GM18907 (cell line): Measurements from ENCODE around the gene POLR3K.
A peak's percentile ranks its signal among the peaks of the same experiment; 100 is the strongest.

Experiments
- ATAC-seq: cut with Tn5 transposase; IDR thresholded peaks from one replicate; pipeline ENCODE4 v1.9.1; 2021; ENCODE audit warnings: mild to moderate bottlenecking, moderate library complexity; ENCODE audit not compliant: unreplicated experiment

Gene POLR3K

DNA sequence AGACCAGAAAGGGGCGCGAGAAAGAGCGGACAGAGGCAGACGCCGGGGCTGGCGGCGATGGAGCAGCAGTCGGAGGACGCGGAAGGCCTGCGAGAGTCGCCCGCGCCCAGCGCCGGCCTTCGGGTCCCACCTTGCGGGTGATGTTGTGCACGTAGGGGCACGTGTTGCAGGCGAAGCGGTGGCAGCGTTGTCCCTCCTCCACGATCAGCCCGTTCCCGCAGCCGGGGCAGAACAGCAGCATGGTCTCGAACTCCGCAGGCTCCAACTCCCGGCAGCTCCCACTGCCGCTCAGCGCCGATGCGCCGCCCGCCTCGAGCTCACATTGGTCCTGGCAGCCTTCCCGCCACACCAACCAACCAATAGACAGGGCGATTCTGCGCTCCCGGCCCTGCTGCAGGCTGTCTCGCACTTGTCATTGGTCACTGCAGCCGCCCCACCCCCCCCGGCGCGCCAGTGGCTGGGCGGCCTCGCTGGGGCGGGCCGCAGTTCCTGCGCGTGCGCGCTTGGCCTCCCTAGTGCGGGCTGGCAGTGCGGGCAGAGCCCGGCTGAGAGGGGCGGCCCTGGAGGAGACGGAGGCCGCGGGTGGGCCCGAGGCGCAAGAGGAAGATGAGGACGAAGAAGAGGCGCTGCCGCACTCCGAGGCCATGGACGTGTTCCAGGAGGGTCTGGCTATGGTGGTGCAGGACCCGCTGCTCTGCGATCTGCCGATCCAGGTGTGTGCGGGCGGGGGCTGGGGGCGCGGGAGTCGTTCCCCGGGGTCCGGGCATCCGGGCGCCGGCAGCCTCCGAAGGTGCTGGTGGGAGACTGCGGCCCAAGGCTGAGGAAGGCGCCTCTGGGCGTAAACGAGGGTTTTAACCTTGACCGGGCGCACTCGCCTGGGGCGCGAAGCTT lies at the start of gene POLR3K, which contains the start of gene SNRNP25:
POLR3K (minus strand) TSS at position 263 of the 891 bp plus-strand sequence; CDS start at position 241, 22 bp downstream.
SNRNP25 (plus strand) TSS at position 483 of the 891 bp plus-strand sequence; CDS start at position 672, 189 bp downstream.
- ATAC-seq = peak; percentile 90

DNA sequence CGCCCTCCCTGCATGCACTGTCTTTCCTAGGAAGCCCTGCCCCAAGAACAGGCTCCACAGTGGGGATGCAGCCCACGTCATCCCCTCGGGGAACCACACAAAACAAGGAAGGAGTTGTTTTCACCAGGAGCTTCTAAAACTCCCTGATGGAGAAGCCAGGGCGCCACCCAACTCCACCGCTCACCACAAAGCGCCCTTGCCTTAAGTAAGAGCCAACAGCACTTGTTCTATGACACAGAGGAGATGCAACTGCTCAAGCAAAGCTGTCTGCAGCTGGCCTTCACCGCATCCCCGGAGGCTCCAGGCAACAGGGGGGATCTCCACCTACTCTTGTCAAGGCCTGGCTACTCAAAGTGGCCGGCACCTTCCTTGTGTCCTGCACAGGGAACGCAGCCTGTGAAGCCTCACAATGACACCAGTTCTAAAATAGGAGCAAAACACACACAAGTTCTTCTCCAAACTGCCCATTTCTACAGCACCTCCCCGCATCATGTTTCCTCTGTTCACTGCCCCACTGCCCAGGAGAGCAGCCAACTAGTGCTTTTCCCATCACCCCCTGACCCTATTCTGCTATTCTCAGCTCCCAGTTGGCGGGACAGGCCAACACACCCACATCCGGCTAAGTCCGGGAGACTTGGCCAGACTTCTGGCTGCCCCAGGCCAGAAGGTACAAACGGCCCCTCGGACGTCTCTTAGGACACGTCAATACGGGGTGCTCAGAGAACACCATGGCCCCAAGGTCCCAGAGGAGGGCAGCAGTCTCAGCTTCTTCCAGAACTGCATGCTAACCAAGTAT lies 48.9 kb upstream of the POLR3K start:
- ATAC-seq = no peak

DNA sequence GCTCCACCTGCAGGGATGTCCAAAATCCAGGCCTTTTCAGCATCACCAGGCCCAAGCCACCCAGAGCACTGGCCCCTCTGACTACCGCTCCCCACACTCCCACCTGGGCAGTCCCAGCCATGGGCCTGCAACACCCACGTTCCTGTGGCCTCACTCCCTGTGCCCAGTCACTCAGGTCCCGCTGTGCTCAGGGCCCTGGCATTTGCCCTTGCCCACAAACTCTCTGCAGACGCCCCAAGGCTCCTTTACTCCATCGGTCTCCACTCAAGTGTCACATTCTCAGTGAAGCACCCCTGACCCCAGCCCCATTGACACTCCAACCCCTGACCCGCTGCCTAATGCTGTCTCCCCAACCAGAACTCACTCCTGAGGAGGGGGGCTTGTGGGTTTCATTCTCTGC lies 48.2 kb upstream of the POLR3K start:
- ATAC-seq = no peak

- ATAC-seq = no peak
Observed at GRCh38 chr16:100989-101388, 47.6 kb upstream of the POLR3K start.

DNA sequence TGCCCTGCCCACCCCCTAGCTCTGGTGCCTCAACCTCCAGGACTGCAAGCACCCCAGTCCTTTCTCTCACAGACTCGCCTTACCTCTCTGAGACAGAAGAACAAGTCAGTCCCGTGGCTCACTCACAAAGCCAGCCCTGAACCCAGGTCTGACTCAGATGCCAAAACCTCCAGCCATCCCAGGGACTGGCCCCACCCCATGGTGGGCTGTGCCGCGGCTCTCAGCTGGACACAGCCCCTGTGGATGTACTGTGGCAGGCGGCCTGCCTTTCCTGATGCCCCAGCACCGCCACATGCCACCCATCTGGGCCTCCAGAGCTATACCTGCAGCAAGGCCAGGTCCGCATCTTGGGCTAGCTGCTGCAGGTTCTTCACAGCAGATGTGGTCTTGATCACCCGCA lies 44.4 kb upstream of the POLR3K start:
- ATAC-seq = no peak

DNA sequence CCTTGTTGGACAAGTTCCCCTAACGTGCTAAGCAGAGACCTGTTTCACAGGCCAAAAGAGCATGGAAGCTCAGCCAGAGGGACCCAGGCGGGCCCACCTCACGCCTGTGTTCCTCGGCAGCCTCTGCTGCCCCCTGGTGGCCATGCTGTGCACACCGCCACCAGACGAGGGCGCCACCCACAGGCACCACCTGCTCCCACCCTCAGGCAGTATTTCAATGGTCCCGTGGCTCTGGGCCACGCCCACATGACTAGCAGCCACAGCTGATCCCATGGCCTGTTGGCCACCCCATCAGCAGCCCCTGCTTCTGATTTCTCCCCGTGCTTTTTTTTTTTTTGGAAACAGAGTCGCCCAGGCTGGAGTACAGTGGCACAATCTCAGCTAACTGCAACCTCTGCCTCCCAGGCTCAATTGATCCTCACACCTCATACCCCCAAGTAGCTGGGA lies 43.5 kb upstream of the POLR3K start:
- ATAC-seq = peak; percentile 58

DNA sequence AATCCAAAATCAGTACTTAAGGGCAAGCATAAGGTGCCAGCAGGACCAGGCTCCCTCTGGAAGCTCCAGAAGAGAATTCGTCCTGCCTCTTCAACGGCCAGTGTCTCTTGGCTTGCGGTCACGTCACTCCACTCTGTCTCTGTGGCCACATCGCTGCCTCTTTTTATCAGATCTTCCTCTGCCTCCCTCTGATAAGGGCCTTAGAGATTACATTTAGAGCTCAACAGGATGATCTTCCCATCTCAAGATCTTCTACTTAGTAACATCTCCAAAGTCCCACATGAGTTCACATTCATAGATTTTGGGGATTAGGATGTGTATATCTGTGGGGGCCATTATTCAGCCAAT lies 41.5 kb upstream of the POLR3K start:
- ATAC-seq = no peak

GRCh38 chr16:92431-93339 lies 39.3 kb upstream of the POLR3K start:
- ATAC-seq = no peak

GRCh38 chr16:91484-91883 lies 38.1 kb upstream of the POLR3K start:
- no peak for ATAC-seq

DNA sequence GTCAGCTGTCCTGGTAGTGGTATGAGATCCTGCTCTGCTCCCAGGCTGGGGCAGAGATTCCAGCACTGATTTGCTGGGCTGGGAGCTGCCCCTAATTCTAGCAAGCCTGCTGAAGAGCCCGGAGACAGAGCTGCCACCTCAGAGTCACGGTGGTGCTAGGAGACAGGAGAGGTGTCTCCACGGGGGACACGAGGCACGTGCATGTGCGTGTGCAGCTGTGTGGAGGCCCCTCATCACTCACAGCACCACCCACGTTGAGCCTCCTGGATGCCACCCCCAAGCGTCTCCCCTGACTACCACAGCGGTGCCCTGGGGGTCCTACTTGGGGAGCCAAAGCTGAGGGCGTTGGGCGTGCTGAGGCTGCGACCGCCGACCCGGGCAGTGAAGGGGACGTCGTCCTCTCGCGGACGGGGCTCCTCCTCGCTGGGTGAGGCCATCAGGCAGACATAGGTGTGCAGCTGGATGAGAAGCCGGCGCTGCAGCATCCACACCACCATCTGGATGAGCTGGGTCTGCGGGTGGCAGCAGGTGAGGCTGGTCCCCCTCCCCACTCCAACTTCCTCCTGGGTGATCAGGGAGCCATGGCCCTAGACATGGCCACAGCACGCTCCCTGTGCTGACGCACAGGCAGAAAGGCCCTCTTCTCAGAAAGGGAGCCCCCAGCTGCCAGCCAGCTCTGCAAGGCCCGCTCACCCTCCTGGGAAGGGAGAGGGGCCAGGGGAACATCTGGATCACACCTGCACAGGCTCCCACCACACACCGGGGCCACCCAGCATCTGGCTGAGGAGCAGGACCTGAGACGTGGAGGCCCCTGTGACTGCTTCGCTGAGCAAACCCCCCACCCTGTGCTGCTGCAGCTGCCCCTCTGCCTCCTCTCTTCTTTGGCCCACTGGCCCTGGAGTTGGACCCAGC lies 36.2 kb upstream of the POLR3K start:
- no peak for ATAC-seq

DNA sequence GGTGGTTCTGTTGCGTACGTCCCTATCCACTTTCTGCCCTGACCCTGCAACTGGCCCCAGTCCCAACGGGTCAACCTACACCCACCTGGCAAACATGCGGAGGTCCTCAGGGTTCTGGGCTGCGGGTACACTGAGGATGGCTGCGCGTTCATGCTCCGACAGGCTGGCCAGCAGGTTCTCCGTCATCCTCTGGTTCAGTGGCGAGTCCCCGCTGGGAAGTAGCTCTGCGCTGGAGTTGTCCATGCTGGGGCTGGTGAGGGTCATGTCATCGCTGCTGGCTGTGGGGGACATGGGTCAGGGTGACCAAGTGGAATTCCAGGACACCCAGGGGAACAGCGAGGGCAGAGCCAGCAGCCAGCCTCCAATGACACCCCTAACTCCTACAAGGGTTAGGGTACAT lies 35.2 kb upstream of the POLR3K start:
- ATAC-seq = no peak

DNA sequence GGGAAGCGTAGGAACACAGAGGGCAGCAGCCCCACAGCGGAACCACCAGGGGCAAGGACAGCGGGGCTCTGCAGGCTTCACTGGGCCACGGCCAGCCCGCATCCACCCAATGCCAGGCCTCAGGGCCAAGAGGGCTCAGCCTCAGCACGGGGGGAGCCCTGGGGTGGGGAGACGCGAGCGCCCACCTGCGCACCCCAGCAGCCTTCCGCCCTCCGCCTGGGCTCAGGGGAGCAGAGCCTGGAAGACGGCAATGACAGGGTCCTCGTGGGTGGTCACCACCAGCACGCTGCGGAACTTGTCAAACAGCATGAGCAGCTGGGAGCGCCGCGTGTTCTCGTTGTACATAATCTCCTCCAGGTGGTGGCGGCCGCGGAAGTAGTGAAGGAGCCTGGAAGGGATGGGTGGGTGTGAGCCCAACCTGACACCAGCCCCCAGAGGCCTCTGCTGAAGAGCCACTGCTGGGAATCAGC lies 33.1 kb upstream of the POLR3K start:
- ATAC-seq = no peak

GRCh38 chr16:85865-86264 lies 32.5 kb upstream of the POLR3K start:
- no peak for ATAC-seq

- peak; percentile 16 for ATAC-seq
Observed at GRCh38 chr16:85407-85782, 32.0 kb upstream of the POLR3K start.

DNA sequence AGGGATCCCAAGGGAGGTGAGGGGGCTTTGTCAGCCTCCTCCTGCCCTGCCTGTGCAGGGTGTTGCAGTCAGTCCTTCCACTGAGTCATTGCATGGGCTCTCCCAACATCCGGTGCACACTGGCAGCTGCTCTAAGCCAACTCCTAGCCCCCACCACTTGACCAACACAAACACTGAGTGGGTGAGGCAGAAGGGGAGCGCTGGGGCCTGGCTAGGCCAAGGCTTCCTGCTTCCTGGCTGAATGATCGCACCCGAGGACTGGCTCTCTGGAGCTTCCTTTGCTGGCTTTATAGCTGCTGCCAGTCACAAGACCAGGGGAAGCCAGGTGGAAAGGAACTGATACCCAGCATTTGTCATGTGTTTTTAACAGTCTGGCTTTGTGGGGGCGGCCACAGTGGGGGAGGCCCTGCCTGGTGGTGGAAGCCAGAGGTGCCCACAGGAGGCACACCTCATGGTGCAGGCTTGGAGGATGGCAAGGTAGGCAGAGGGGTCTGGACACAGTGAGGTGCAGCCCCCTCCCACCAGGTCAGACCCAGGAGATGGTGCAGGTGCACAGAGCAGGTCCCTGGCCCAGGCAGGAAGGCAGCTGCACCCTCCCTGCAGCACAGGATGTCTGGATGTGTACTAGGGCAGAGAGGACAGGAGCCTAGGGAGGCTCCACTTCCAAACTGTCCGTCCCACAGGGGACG lies 31.5 kb upstream of the POLR3K start:
- peak; percentile 73 for ATAC-seq

DNA sequence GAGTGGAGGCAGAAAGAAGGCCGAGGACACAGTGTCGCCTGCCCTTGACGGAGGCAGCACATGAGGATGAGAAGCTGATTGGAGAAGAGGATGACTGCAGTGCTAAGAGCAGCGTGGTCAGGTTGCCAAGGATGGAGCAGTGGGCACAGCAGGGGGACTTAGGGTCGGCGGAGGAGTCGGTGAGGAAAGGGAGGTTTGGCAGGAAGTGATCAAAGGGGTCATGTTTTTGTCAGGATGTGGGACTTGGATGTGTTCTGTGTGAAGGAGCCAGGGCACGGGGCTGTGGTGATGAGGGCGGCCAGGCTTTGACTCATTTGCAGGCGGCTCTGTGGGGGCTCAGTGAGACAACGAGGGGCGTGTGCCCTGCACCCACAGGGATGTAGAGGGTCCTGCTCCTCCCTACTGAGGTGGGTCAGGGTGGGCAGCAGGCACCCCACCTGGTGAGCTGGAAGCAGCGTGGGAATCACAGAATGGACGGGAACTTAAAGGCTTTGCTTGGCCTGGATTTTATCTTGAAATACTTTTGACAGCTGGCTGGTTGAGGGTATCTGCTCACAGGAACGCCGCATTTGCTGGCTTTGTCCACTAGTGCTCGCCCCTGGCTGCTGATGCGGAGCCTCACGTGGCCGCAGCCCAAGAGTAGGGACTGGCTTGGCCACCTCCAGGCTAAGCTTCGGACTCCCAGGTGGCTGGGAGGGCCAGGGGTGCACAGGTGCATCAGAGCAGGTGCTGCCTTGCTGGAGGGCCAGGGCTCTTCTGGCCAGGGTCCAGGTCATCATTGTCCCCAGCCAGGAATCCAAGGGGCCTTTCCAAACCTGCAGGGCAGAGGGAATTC lies 30.6 kb upstream of the POLR3K start:
- ATAC-seq = no peak

DNA sequence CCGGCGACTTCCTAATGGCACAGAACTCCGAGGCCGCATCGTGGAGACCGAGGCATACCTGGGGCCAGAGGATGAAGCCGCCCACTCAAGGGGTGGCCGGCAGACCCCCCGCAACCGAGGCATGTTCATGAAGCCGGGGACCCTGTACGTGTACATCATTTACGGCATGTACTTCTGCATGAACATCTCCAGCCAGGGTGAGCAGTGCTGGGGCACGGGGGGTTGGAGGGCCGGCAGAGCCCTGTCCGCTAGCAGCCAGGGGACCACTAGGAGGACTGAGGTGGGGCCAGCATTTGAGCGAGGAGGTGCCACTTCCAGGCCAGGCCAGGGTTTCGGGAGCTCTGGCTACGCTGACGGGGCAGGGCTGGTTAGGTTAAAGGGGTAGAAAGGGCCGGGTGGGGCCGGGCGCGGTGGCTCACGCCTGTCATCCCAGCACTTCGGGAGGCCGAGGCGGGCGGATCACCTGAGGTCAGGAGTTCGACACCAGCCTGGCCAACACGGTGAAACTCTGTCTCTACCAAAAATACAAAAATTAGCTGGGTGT lies 29.7 kb upstream of the POLR3K start:
- ATAC-seq = no peak
